HUES64 (cell line): ENCODE measurements around the gene LILRA5.
"Not testable (repeated sequence)": the region's sequence is repeated elsewhere in the genome, so short reads cannot be mapped to it uniquely, and the experiment has no call there.

Source experiments
- H3K27ac ChIP-seq: 2 replicates; pipeline ENCODE4 v1.7.0; 2013; ENCODE audit warnings: low read depth, low read length, inconsistent platforms
- H3K27me3 ChIP-seq: 2 replicates; pipeline ENCODE4 v1.6.1; 2013; ENCODE audit warnings: mild to moderate bottlenecking, low read length; ENCODE audit not compliant: insufficient read depth
- H3K36me3 ChIP-seq: 2 replicates; pipeline ENCODE4 v1.6.1; 2013; ENCODE audit warnings: mild to moderate bottlenecking, low read length; ENCODE audit not compliant: insufficient read depth
- H3K4me1 ChIP-seq: 2 replicates; pipeline ENCODE4 v1.6.1; 2013; ENCODE audit warnings: mild to moderate bottlenecking, low read length, moderate library complexity; ENCODE audit not compliant: insufficient read depth
- H3K4me3 ChIP-seq: 2 replicates; pipeline ENCODE4 v1.5.1; 2013; ENCODE audit warnings: mild to moderate bottlenecking, low read length, moderate library complexity
- H3K9ac ChIP-seq: 2 replicates; pipeline ENCODE4 v1.6.1; 2013; ENCODE audit warnings: mild to moderate bottlenecking, low read depth, low read length
- H3K9me3 ChIP-seq: 2 replicates; pipeline ENCODE4 v1.6.1; 2013; ENCODE audit warnings: low read depth, low read length; ENCODE audit not compliant: insufficient read depth
- WGBS: fragments of 150-250, 120-280 bp; methylation state at CpG from one replicate; pipeline ENCODE4 v1.1.7; 2013; ENCODE audit warnings: missing lambda C conversion rate; 5-methylcytosine and 5-hydroxymethylcytosine counted together

LILRA5 gene

DNA sequence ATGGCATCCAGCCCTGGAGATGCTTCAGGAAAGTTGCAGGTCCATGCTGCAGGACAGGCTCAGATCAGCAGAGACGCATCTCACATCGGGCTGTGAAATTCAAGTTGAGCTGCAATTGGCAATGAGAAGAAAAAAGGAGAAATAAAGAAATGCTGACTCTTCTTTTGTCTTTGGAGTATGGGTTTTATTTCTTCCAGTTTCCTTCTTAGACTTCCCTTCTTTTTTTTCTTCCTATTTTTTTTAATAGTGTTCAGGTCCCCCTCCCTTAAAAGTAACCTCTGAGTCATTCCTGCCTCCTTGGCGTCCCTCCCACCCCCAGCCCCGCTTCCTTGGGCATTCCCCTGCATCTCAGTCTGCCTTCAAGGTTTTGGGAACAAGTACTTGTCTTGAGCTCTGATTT, 41.4 kb downstream of the LILRA5 start:
- H3K4me1 ChIP-seq, H3K27me3 ChIP-seq, H3K4me3 ChIP-seq, H3K9ac ChIP-seq, H3K9me3 ChIP-seq, H3K36me3 ChIP-seq, H3K27ac ChIP-seq: not testable (repeated sequence)
- 81% methylated on average over 4 of the region's 4 CpGs for WGBS

GRCh38 chr19:54271106-54271505, 41.9 kb downstream of the LILRA5 start:
- H3K27ac ChIP-seq, result no peak overlapping the region
- no peaks in the 10 kb centered on the region for H3K36me3 ChIP-seq
- H3K9me3 ChIP-seq, result no peaks in the 10 kb centered on the region
- no peak overlapping the region for H3K9ac ChIP-seq
- no peaks in the 10 kb centered on the region for H3K4me1 ChIP-seq
- H3K4me3 ChIP-seq, result no peak overlapping the region
- H3K27me3 ChIP-seq, result peaks cover 8% of the 10 kb centered on the region
- 89% methylated on average over 8 of the region's 8 CpGs for WGBS

- H3K27me3 ChIP-seq, result peaks cover 8% of the 10 kb centered on the region
- no peaks in the 10 kb centered on the region for H3K9me3 ChIP-seq
- H3K4me1 ChIP-seq, result no peaks in the 10 kb centered on the region
- H3K9ac ChIP-seq, result no peak overlapping the region
- WGBS, result 100% methylated on average over 1 of the region's 2 CpGs
- no peak overlapping the region for H3K4me3 ChIP-seq
- H3K36me3 ChIP-seq, result no peaks in the 10 kb centered on the region
- no peak overlapping the region for H3K27ac ChIP-seq
Observed at GRCh38 chr19:54268936-54269335, 44.0 kb downstream of the LILRA5 start.

- no peak overlapping the region for H3K27ac ChIP-seq
- no peak overlapping the region for H3K9ac ChIP-seq
- H3K9me3 ChIP-seq, result no peaks in the 10 kb centered on the region
- H3K27me3 ChIP-seq, result peaks cover 8% of the 10 kb centered on the region
- 15% methylated on average over 6 of the region's 6 CpGs for WGBS
- no peaks in the 10 kb centered on the region for H3K4me1 ChIP-seq
- no peak overlapping the region for H3K4me3 ChIP-seq
- no peaks in the 10 kb centered on the region for H3K36me3 ChIP-seq
Observed at GRCh38 chr19:54266133-54266532, 46.8 kb downstream of the LILRA5 start.

DNA sequence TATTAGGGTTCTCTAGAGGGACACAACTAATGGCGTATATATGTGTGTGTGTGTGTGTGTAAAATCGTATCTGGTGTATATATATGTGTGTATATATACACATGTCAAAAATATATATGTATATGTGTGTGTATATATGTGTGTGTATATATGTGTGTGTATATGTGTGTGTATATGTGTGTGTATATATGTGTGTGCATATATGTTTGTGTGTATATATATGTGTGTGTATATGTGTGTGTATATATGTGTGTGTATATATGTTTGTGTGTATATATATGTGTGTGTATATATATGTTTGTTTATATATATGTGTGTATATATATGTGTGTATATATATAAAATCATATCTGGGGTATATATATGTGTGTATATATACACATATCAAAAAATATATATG, 50.5 kb downstream of the LILRA5 start:
- no peak overlapping the region for H3K9ac ChIP-seq
- 89% methylated on average over 1 of the region's 2 CpGs for WGBS
- no peak overlapping the region for H3K27ac ChIP-seq
- no peaks in the 10 kb centered on the region for H3K27me3 ChIP-seq
- no peak overlapping the region for H3K4me3 ChIP-seq
- no peaks in the 10 kb centered on the region for H3K4me1 ChIP-seq
- no peaks in the 10 kb centered on the region for H3K36me3 ChIP-seq
- H3K9me3 ChIP-seq, result no peaks in the 10 kb centered on the region

DNA sequence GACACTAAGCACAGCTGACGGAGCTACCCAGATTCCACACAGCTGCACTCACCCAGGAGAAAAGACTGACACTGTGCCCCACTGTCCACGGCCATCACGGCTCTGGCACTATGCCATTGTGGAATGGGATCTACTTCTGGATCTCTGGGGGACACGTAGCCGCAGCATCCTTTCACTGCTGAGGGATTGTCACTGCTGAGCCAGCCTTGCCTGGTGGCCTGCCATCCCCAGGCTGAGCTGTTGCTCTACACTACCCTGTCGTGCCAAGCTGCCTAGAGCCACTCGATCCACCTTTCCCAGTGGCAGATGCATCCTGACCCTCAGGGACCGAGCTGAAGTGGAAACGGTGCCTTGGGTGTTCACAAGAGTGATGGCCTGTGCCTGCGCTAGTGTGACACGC, 50.9 kb downstream of the LILRA5 start:
- Histone ChIP-seq H3K4me1 (no peaks in the 10 kb centered on the region), H3K36me3 (no peaks in the 10 kb centered on the region), H3K27me3 (peaks cover 1% of the 10 kb centered on the region; the same call in 1 of the 2 replicates), H3K4me3 (no peak overlapping the region), H3K9ac (no peak overlapping the region), H3K9me3 (no peaks in the 10 kb centered on the region), H3K27ac (no peak overlapping the region)
- 90% methylated on average over 11 of the region's 11 CpGs for WGBS

DNA sequence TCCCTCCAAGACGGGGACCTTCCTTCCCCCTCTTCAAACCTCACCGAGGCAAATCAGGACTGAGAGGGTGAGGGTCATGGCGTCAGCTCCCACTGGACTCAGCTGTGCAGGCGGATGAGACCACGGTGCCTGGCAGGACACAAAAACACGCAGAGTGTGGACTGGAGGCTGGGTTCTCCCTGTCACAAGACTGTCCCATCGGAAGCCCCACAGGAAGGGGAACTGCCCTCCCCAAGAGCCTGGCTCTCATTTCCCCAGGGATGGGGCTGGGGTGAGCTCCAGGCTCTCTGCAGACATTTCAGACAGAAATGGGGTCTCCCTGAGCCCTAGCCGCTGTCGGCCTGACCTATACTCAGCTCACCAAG, 55.9 kb downstream of the LILRA5 start, which contains the start of gene LILRB5:
LILRB5 (minus strand) TSS at position 158 of the 365 bp plus-strand sequence; CDS start at position 78, 80 bp downstream.
- no peak within 1 kb of the TSS for H3K9ac ChIP-seq
- 90% methylated on average over 9 of the region's 9 CpGs for WGBS
- peaks cover 5% of the 10 kb centered on the region; the same call in 1 of the 2 replicates for H3K27me3 ChIP-seq
- H3K4me3 ChIP-seq, result no peak within 1 kb of the TSS
- no peaks in the 10 kb centered on the region for H3K36me3 ChIP-seq
- no peaks in the 10 kb centered on the region for H3K9me3 ChIP-seq
- H3K4me1 ChIP-seq, result 0 out of 2 replicates have a peak, but pooled peaks cover 3% of the 10 kb centered on the region
- no peak within 1 kb of the TSS for H3K27ac ChIP-seq
